OCI-LY7 (cell line): ENCODE data around the gene COX17. TPM values are rescaled to one million over a fixed set of nuclear protein-coding genes. Genes with fewer than 3 reads are reported as not detected.

Experiments used
- total RNA-seq, 2 experiments: library from RNA; depleted of rRNA in 1 of 2; stranded (reverse); fragments of >200 nt in 1 of 2; shearing (Covaris generic) in 1 of 2; gene quantifications; 2 replicates each; pipeline ENCODE4 v1.2.3, GENCODE V29; 2014 to 2022

The COX17 gene
- total RNA-seq, 2 experiments from 2014 or later, result 77.3 to 80.0 TPM

Other genes with a start within 250 kb of the COX17 start
- gene TMEM39A, start 213.8 kb downstream of the COX17 start, total RNA-seq (2014; rRNA removed; shearing (Covaris generic)), result 31.6 and 35.3 TPM in 2 replicates
- gene TMEM39A, start 213.8 kb downstream of the COX17 start, total RNA-seq (2022), result 42.8 and 42.9 TPM in 2 replicates
- 17.6 and 21.0 TPM in 2 replicates for gene POGLUT1, start 208.4 kb downstream of the COX17 start, total RNA-seq (2014; rRNA removed; shearing (Covaris generic))
- gene POGLUT1, start 208.4 kb downstream of the COX17 start, total RNA-seq (2022), result 25.4 and 27.0 TPM in 2 replicates
- gene TIMMDC1, start 178.9 kb downstream of the COX17 start, total RNA-seq (2014; rRNA removed; shearing (Covaris generic)), result 54.6 and 61.0 TPM in 2 replicates
- 92.7 and 92.9 TPM in 2 replicates for gene TIMMDC1, start 178.9 kb downstream of the COX17 start, total RNA-seq (2022)
- gene CD80, start 117.8 kb downstream of the COX17 start, total RNA-seq (2014; rRNA removed; shearing (Covaris generic)), result not detected in 2 replicates
- not detected in 2 replicates for gene CD80, start 117.8 kb downstream of the COX17 start, total RNA-seq (2022)
- not detected in 2 replicates for gene ADPRH, start 97.9 kb downstream of the COX17 start, total RNA-seq (2014; rRNA removed; shearing (Covaris generic))
- gene ADPRH, start 97.9 kb downstream of the COX17 start, total RNA-seq (2022), result not detected in 2 replicates
- gene PLA1A, start 79.5 kb downstream of the COX17 start, total RNA-seq (2014; rRNA removed; shearing (Covaris generic)), result not detected in 2 replicates
- gene PLA1A, start 79.5 kb downstream of the COX17 start, total RNA-seq (2022), result not detected in 2 replicates
- 0.16 and 1.1 TPM in 2 replicates for gene POPDC2, start 16.8 kb downstream of the COX17 start, total RNA-seq (2014; rRNA removed; shearing (Covaris generic))
- gene POPDC2, start 16.8 kb downstream of the COX17 start, total RNA-seq (2022), result 0.96 and 1.3 TPM in 2 replicates
- not detected in 2 replicates for gene CFAP91, start 25.6 kb upstream of the COX17 start, total RNA-seq (2014; rRNA removed; shearing (Covaris generic))
- not detected in 2 replicates for gene CFAP91, start 25.6 kb upstream of the COX17 start, total RNA-seq (2022)
- not detected in 2 replicates for gene NR1I2, start 104.7 kb upstream of the COX17 start, total RNA-seq (2014; rRNA removed; shearing (Covaris generic))
- gene NR1I2, start 104.7 kb upstream of the COX17 start, total RNA-seq (2022), result not detected in 2 replicates